Gastrocnemius medialis (tissue), 4 donors: ENCODE data around the gene TMUB2.

ENCODE experiments used
- POLR2A ChIP-seq, 2 donors: fragments of 450-650 bp; IDR thresholded peaks; one replicate each; pipeline ENCODE4 v1.6.1; 2017; ENCODE audit warnings: antibody characterized with exemption in 2 of 2, mild to moderate bottlenecking in 2 of 2, moderate library complexity in 2 of 2
- TF ChIP-seq, protein P1 (sequence below), 5 experiments: fragments of 450-650 bp in 3 of 5; fragments of 200-600 bp in 2 of 5; sonication (generic) in 2 of 5; IDR thresholded peaks in 4 of 5; conservative IDR thresholded peaks in 1 of 5; 1 replicate in 4 of 5; 2 replicates in 1 of 5; pipeline ENCODE4 v1.5.1; 2016 to 2019; ENCODE audit warnings: antibody characterized with exemption in 5 of 5, mild to moderate bottlenecking in 3 of 5, moderate library complexity in 3 of 5

GRCh38 chr17:44216694-44217093, 29.9 kb downstream of the TMUB2 start:
- no peak for TF ChIP-seq POLR2A (IDR thresholded peaks at IDR 0.05)
- TF ChIP-seq, protein P1, sequence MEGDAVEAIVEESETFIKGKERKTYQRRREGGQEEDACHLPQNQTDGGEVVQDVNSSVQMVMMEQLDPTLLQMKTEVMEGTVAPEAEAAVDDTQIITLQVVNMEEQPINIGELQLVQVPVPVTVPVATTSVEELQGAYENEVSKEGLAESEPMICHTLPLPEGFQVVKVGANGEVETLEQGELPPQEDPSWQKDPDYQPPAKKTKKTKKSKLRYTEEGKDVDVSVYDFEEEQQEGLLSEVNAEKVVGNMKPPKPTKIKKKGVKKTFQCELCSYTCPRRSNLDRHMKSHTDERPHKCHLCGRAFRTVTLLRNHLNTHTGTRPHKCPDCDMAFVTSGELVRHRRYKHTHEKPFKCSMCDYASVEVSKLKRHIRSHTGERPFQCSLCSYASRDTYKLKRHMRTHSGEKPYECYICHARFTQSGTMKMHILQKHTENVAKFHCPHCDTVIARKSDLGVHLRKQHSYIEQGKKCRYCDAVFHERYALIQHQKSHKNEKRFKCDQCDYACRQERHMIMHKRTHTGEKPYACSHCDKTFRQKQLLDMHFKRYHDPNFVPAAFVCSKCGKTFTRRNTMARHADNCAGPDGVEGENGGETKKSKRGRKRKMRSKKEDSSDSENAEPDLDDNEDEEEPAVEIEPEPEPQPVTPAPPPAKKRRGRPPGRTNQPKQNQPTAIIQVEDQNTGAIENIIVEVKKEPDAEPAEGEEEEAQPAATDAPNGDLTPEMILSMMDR (IDR thresholded peaks at IDR 0.05 in 4 of 5, conservative IDR thresholded peaks at IDR 0.05 in 1 of 5) = no peak
